ENCODE data around the gene EPB41L2.

DNA sequence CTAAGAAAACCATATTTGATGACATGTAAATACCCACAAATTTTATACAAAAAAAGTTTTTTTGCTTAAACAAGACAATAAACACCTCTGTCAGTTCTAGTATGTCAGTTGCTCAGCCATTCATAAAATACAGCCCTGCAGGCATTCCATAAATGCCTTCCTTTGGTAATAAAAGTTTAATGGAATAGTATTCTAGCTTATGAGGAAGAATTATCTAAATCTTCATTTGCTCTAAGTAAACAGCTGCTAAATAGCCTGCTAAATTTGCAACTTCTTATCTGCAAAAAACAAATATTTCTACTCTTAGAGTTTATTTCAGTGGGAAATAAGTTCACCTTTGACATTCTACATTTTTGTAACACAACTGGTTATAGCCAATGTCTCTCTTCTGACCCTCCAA lies 127.1 kb downstream of the EPB41L2 start:
- TF ChIP-seq, protein P1, sequence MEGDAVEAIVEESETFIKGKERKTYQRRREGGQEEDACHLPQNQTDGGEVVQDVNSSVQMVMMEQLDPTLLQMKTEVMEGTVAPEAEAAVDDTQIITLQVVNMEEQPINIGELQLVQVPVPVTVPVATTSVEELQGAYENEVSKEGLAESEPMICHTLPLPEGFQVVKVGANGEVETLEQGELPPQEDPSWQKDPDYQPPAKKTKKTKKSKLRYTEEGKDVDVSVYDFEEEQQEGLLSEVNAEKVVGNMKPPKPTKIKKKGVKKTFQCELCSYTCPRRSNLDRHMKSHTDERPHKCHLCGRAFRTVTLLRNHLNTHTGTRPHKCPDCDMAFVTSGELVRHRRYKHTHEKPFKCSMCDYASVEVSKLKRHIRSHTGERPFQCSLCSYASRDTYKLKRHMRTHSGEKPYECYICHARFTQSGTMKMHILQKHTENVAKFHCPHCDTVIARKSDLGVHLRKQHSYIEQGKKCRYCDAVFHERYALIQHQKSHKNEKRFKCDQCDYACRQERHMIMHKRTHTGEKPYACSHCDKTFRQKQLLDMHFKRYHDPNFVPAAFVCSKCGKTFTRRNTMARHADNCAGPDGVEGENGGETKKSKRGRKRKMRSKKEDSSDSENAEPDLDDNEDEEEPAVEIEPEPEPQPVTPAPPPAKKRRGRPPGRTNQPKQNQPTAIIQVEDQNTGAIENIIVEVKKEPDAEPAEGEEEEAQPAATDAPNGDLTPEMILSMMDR (IDR thresholded peaks at IDR 0.05) = no peak
- TF ChIP-seq POLR2A (IDR thresholded peaks at IDR 0.05) (no peak), EP300 (IDR thresholded peaks at IDR 0.05; ENCODE audit: low read depth) (no peak), POLR2AphosphoS5 (IDR thresholded peaks at IDR 0.05) (no peak)
